ENCODE results near the gene PHC3.
"Not testable (repeated sequence)": the region's sequence is repeated elsewhere in the genome, so short reads cannot be mapped to it uniquely, and the experiment has no call there.

PHC3 gene

GRCh38 chr3:170195759-170196158 lies 14.2 kb upstream of the PHC3 start:
- DNase-seq (ENCODE audit: low read depth in 1 of 2, low spot score in 1 of 2): not testable (repeated sequence)

- no peak for DNase-seq (ENCODE audit: low read depth in 1 of 2, low spot score in 1 of 2)
Measured at GRCh38 chr3:170189398-170190256, 8.1 kb upstream of the PHC3 start.

GRCh38 chr3:170180079-170180907 lies 1.2 kb downstream of the PHC3 start:
- no peak for DNase-seq (ENCODE audit: low read depth in 1 of 2, low spot score in 1 of 2)

GRCh38 chr3:170179432-170179831 lies 2.1 kb downstream of the PHC3 start:
- DNase-seq (ENCODE audit: low read depth in 1 of 2, low spot score in 1 of 2): no peak

- no peak for DNase-seq (ENCODE audit: low read depth in 1 of 2, low spot score in 1 of 2)
Measured at GRCh38 chr3:170178651-170179050, 2.9 kb downstream of the PHC3 start.

- no peak for DNase-seq (ENCODE audit: low read depth in 1 of 2, low spot score in 1 of 2)
Measured at GRCh38 chr3:170171563-170171962, 10.0 kb downstream of the PHC3 start.

- DNase-seq (ENCODE audit: low read depth in 1 of 2, low spot score in 1 of 2): no peak
Measured at GRCh38 chr3:170164717-170165116, 16.8 kb downstream of the PHC3 start.

GRCh38 chr3:170163956-170164645 lies 17.4 kb downstream of the PHC3 start:
- DNase-seq (ENCODE audit: low read depth in 1 of 2, low spot score in 1 of 2): no peak

- DNase-seq (ENCODE audit: low read depth in 1 of 2, low spot score in 1 of 2): no peak
Measured at GRCh38 chr3:170162630-170163029, 18.9 kb downstream of the PHC3 start.

- DNase-seq (ENCODE audit: low read depth in 1 of 2, low spot score in 1 of 2): no peak
Measured at GRCh38 chr3:170162052-170162451, 19.5 kb downstream of the PHC3 start.

- DNase-seq (ENCODE audit: low read depth in 1 of 2, low spot score in 1 of 2): no peak
Measured at GRCh38 chr3:170159933-170160332, 21.6 kb downstream of the PHC3 start.

- DNase-seq (ENCODE audit: low read depth in 1 of 2, low spot score in 1 of 2): no peak
Measured at GRCh38 chr3:170159459-170159858, 22.1 kb downstream of the PHC3 start.

GRCh38 chr3:170155604-170156003 lies 25.9 kb downstream of the PHC3 start:
- no peak for DNase-seq (ENCODE audit: low read depth in 1 of 2, low spot score in 1 of 2)

- no peak for DNase-seq (ENCODE audit: low read depth in 1 of 2, low spot score in 1 of 2)
Measured at GRCh38 chr3:170154569-170155143, 26.9 kb downstream of the PHC3 start.

- DNase-seq (ENCODE audit: low read depth in 1 of 2, low spot score in 1 of 2): no peak
Measured at GRCh38 chr3:170154084-170154483, 27.4 kb downstream of the PHC3 start.

GRCh38 chr3:170151536-170151935 lies 30.0 kb downstream of the PHC3 start:
- DNase-seq (ENCODE audit: low read depth in 1 of 2, low spot score in 1 of 2): no peak

- no peak for DNase-seq (ENCODE audit: low read depth in 1 of 2, low spot score in 1 of 2)
Measured at GRCh38 chr3:170149016-170149415, 32.5 kb downstream of the PHC3 start.

- no peak for DNase-seq (ENCODE audit: low read depth in 1 of 2, low spot score in 1 of 2)
Measured at GRCh38 chr3:170145278-170145677, 36.3 kb downstream of the PHC3 start.

- DNase-seq (ENCODE audit: low read depth in 1 of 2, low spot score in 1 of 2): no peak
Measured at GRCh38 chr3:170144437-170144843, 37.1 kb downstream of the PHC3 start.

- DNase-seq (ENCODE audit: low read depth in 1 of 2, low spot score in 1 of 2): no peak
Measured at GRCh38 chr3:170142373-170142772, 39.2 kb downstream of the PHC3 start.

- no peak for DNase-seq (ENCODE audit: low read depth in 1 of 2, low spot score in 1 of 2)
Measured at GRCh38 chr3:170137986-170138385, 43.5 kb downstream of the PHC3 start.

Measured in activated T-helper 1 cell treated with anti-CD3 and anti-CD28 coated beads, Interleukin-2, amount 50 U/mL, for 16 hours (primary cell).